ENCODE measurements around the gene ATP8A2. TPM values are rescaled to one million over a fixed set of nuclear protein-coding genes. Genes with fewer than 3 reads are reported as not detected.
A peak's percentile ranks its signal among the peaks of the same experiment; 100 is the strongest.

ATP8A2 gene
- total RNA-seq, 1 experiment from 2014 or later, result 5.2 TPM

DNA sequence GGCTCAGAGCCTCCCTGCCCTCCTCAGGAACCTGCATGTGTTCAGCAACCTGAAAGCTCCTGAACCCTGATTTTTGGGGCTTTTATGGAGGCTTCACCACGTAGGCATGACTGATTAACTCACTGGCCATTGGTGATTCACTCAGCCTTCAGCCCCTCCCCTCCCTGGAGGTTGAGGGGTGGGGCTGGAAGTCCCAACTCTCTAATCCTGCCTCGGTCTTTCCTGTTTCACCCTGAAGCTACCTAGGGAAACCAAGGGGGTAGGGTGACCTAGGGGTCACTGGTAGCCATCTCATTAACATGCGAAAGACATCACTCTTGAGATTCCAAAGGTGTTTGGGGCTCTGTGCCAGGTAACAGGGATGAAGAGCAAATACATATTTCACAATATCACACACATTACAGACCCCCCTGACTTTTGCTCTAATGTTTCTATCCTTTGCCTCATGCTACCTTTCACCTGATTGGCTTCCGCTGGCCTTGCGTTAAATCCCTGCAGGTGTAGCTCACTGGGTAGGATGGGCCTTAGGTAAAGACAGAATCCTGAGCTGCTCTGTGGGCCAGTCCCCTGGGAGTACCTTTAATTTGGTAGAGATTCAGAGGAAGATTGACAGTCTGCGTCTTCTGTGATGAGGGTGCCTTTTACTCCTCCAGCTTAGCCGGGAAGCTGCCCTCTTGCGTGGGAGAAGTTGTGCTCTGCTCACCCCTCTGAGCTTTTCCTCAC lies 260.6 kb downstream of the ATP8A2 start:
- Mint-ChIP-seq H3K4me3 (no peak overlapping the region), H3K36me3 (peaks cover 12% of the 10 kb centered on the region), H3K4me1 (peaks cover 45% of the 10 kb centered on the region), H3K27me3 (ENCODE audit: low read depth) (no peaks in the 10 kb centered on the region; the same call in 1 of the 2 replicates), H3K9me3 (peaks cover 17% of the 10 kb centered on the region), H3K27ac (no peak overlapping the region)
- DNase-seq (ENCODE audit: low spot score), result peak; percentile 24
- TF ChIP-seq, protein P1, sequence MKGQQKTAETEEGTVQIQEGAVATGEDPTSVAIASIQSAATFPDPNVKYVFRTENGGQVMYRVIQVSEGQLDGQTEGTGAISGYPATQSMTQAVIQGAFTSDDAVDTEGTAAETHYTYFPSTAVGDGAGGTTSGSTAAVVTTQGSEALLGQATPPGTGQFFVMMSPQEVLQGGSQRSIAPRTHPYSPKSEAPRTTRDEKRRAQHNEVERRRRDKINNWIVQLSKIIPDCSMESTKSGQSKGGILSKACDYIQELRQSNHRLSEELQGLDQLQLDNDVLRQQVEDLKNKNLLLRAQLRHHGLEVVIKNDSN (CRISPR knock-in tag; IDR thresholded peaks at IDR 0.05), result no peak
- TF ChIP-seq, protein P2, sequence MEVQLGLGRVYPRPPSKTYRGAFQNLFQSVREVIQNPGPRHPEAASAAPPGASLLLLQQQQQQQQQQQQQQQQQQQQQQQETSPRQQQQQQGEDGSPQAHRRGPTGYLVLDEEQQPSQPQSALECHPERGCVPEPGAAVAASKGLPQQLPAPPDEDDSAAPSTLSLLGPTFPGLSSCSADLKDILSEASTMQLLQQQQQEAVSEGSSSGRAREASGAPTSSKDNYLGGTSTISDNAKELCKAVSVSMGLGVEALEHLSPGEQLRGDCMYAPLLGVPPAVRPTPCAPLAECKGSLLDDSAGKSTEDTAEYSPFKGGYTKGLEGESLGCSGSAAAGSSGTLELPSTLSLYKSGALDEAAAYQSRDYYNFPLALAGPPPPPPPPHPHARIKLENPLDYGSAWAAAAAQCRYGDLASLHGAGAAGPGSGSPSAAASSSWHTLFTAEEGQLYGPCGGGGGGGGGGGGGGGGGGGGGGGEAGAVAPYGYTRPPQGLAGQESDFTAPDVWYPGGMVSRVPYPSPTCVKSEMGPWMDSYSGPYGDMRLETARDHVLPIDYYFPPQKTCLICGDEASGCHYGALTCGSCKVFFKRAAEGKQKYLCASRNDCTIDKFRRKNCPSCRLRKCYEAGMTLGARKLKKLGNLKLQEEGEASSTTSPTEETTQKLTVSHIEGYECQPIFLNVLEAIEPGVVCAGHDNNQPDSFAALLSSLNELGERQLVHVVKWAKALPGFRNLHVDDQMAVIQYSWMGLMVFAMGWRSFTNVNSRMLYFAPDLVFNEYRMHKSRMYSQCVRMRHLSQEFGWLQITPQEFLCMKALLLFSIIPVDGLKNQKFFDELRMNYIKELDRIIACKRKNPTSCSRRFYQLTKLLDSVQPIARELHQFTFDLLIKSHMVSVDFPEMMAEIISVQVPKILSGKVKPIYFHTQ (CRISPR knock-in tag; IDR thresholded peaks at IDR 0.05), result no peak
- TF ChIP-seq CREM (CRISPR knock-in tag; IDR thresholded peaks at IDR 0.05), result no peak
- no peak for TF ChIP-seq FOXP1 (CRISPR knock-in tag; IDR thresholded peaks at IDR 0.05; ENCODE audit: borderline replicate concordance)
- POLR2A ChIA-PET, result no interaction called here
- ATAC-seq, result peak; percentile 90
- CTCF ChIA-PET, result interaction anchor here (0.8 to 1.1 kb wide), 5 partner anchors 17 to 278 kb away, joined by 3 read pairs; no protein-coding TSS in a partner anchor

DNA sequence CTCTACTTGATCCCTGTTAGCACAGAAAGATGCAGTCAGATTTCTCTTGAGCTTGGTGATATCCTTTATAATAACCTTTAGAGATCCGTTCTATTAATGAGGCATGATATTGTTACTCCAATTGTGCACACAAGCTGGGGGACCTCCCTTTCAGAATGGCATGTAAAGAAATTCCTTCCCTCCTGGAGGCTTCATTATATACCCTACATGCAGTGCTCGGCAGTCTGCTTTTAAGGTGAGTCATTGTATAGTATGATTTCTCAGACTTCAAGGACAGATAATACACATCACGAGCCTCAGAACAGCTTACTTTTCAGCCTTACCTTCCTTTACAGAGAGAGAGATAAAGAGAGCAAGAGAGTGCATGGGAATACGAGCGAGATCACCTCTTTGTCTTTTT lies 261.3 kb downstream of the ATP8A2 start:
- ChIA-PET CTCF (interaction anchor here (0.8 to 1.1 kb wide), 5 partner anchors 18 to 277 kb away, joined by 3 read pairs; no protein-coding TSS in a partner anchor), POLR2A (no interaction called here)
- H3K36me3 Mint-ChIP-seq, result peaks cover 13% of the 10 kb centered on the region
- no peaks in the 10 kb centered on the region; the same call in 1 of the 2 replicates for H3K27me3 Mint-ChIP-seq (ENCODE audit: low read depth)
- H3K4me3 Mint-ChIP-seq, result no peak overlapping the region
- H3K4me1 Mint-ChIP-seq, result peaks cover 45% of the 10 kb centered on the region
- peaks cover 15% of the 10 kb centered on the region for H3K9me3 Mint-ChIP-seq
- ATAC-seq (peak; percentile 56), DNase-seq (ENCODE audit: low spot score) (no peak)
- H3K27ac Mint-ChIP-seq, result no peak overlapping the region
- no peak for TF ChIP-seq NFYB (CRISPR knock-in tag; conservative IDR thresholded peaks at IDR 0.05; ENCODE audit: low read depth)
- TF ChIP-seq, protein P3, sequence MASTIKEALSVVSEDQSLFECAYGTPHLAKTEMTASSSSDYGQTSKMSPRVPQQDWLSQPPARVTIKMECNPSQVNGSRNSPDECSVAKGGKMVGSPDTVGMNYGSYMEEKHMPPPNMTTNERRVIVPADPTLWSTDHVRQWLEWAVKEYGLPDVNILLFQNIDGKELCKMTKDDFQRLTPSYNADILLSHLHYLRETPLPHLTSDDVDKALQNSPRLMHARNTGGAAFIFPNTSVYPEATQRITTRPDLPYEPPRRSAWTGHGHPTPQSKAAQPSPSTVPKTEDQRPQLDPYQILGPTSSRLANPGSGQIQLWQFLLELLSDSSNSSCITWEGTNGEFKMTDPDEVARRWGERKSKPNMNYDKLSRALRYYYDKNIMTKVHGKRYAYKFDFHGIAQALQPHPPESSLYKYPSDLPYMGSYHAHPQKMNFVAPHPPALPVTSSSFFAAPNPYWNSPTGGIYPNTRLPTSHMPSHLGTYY (CRISPR knock-in tag; IDR thresholded peaks at IDR 0.05), result no peak
- TF ChIP-seq, protein P4, sequence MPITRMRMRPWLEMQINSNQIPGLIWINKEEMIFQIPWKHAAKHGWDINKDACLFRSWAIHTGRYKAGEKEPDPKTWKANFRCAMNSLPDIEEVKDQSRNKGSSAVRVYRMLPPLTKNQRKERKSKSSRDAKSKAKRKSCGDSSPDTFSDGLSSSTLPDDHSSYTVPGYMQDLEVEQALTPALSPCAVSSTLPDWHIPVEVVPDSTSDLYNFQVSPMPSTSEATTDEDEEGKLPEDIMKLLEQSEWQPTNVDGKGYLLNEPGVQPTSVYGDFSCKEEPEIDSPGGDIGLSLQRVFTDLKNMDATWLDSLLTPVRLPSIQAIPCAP (CRISPR knock-in tag; IDR thresholded peaks at IDR 0.05), result no peak
- TF ChIP-seq ZNF121 (CRISPR knock-in tag; IDR thresholded peaks at IDR 0.05), result no peak
- TF ChIP-seq, protein P5, sequence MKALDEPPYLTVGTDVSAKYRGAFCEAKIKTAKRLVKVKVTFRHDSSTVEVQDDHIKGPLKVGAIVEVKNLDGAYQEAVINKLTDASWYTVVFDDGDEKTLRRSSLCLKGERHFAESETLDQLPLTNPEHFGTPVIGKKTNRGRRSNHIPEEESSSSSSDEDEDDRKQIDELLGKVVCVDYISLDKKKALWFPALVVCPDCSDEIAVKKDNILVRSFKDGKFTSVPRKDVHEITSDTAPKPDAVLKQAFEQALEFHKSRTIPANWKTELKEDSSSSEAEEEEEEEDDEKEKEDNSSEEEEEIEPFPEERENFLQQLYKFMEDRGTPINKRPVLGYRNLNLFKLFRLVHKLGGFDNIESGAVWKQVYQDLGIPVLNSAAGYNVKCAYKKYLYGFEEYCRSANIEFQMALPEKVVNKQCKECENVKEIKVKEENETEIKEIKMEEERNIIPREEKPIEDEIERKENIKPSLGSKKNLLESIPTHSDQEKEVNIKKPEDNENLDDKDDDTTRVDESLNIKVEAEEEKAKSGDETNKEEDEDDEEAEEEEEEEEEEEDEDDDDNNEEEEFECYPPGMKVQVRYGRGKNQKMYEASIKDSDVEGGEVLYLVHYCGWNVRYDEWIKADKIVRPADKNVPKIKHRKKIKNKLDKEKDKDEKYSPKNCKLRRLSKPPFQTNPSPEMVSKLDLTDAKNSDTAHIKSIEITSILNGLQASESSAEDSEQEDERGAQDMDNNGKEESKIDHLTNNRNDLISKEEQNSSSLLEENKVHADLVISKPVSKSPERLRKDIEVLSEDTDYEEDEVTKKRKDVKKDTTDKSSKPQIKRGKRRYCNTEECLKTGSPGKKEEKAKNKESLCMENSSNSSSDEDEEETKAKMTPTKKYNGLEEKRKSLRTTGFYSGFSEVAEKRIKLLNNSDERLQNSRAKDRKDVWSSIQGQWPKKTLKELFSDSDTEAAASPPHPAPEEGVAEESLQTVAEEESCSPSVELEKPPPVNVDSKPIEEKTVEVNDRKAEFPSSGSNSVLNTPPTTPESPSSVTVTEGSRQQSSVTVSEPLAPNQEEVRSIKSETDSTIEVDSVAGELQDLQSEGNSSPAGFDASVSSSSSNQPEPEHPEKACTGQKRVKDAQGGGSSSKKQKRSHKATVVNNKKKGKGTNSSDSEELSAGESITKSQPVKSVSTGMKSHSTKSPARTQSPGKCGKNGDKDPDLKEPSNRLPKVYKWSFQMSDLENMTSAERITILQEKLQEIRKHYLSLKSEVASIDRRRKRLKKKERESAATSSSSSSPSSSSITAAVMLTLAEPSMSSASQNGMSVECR (CRISPR knock-in tag; IDR thresholded peaks at IDR 0.05; ENCODE audit: borderline replicate concordance), result no peak
- TF ChIP-seq ATF1 (CRISPR knock-in tag; IDR thresholded peaks at IDR 0.05), result no peak
- no peak for TF ChIP-seq OVOL2 (CRISPR knock-in tag; IDR thresholded peaks at IDR 0.05; ENCODE audit: borderline replicate concordance)
- no peak for TF ChIP-seq ZNF423 (CRISPR knock-in tag; IDR thresholded peaks at IDR 0.05)
- no peak for TF ChIP-seq HMGA2 (CRISPR knock-in tag; IDR thresholded peaks at IDR 0.05)
- TF ChIP-seq, protein P6, sequence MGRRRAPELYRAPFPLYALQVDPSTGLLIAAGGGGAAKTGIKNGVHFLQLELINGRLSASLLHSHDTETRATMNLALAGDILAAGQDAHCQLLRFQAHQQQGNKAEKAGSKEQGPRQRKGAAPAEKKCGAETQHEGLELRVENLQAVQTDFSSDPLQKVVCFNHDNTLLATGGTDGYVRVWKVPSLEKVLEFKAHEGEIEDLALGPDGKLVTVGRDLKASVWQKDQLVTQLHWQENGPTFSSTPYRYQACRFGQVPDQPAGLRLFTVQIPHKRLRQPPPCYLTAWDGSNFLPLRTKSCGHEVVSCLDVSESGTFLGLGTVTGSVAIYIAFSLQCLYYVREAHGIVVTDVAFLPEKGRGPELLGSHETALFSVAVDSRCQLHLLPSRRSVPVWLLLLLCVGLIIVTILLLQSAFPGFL (CRISPR knock-in tag; IDR thresholded peaks at IDR 0.05; ENCODE audit: borderline replicate concordance), result no peak
- TF ChIP-seq ZNF138 (CRISPR knock-in tag; conservative IDR thresholded peaks at IDR 0.05), result no peak
- TF ChIP-seq ELF4 (CRISPR knock-in tag; IDR thresholded peaks at IDR 0.05; ENCODE audit: low read depth), result no peak
- TF ChIP-seq, protein P7, sequence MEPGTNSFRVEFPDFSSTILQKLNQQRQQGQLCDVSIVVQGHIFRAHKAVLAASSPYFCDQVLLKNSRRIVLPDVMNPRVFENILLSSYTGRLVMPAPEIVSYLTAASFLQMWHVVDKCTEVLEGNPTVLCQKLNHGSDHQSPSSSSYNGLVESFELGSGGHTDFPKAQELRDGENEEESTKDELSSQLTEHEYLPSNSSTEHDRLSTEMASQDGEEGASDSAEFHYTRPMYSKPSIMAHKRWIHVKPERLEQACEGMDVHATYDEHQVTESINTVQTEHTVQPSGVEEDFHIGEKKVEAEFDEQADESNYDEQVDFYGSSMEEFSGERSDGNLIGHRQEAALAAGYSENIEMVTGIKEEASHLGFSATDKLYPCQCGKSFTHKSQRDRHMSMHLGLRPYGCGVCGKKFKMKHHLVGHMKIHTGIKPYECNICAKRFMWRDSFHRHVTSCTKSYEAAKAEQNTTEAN (CRISPR knock-in tag; IDR thresholded peaks at IDR 0.05), result no peak
- TF ChIP-seq ZNF396 (CRISPR knock-in tag; IDR thresholded peaks at IDR 0.05; ENCODE audit: borderline replicate concordance), result no peak
- no peak for TF ChIP-seq FOXP1 (CRISPR knock-in tag; IDR thresholded peaks at IDR 0.05; ENCODE audit: borderline replicate concordance)
- no peak for TF ChIP-seq SMAD3 (CRISPR knock-in tag; IDR thresholded peaks at IDR 0.05; ENCODE audit: borderline replicate concordance)
- TF ChIP-seq, protein P8, sequence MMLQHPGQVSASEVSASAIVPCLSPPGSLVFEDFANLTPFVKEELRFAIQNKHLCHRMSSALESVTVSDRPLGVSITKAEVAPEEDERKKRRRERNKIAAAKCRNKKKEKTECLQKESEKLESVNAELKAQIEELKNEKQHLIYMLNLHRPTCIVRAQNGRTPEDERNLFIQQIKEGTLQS (CRISPR knock-in tag; conservative IDR thresholded peaks at IDR 0.05), result no peak
- no peak for TF ChIP-seq GTF2I (CRISPR knock-in tag; conservative IDR thresholded peaks at IDR 0.05)

All from WTC11 (cell line).